ENCODE measurements around the gene DLGAP1. TPM values are rescaled to one million over a fixed set of nuclear protein-coding genes. Genes with fewer than 3 reads are reported as not detected.

Gene DLGAP1
- total and polyA plus RNA-seq, 2 donors (not counting 1 experiment from before 2014, with no cell fraction given) = 0.07 to 0.61 TPM

- intact Hi-C loops (cut with micrococcal nuclease) = no loop called here
- ChIA-PET POLR2A (no interaction called here), CTCF (no interaction called here)
- Histone ChIP-seq H3K4me2 (replicated peaks; ENCODE audit: low read depth, low read length, poor library complexity, severe bottlenecking) (no peak overlapping the region), H3K27me3 (replicated peaks in 1 of 4; ENCODE audit: control extremely low read depth in 1 of 4, control insufficient read depth in 3 of 4, insufficient read depth in 4 of 4, low read length in 3 of 4) (no peaks in the 10 kb centered on the region), H3K9me3 (ENCODE audit: control extremely low read depth in 1 of 3, control insufficient read depth in 2 of 3, insufficient read depth in 1 of 3, low read length in 2 of 3) (no peaks in the 10 kb centered on the region), H3K36me3 (replicated peaks in 1 of 2; ENCODE audit: control extremely low read depth in 1 of 2, control insufficient read depth in 1 of 2, extremely low read depth in 1 of 2, insufficient read depth in 2 of 2, low read length in 1 of 2) (no peaks in the 10 kb centered on the region), H3K9ac (ENCODE audit: low read length) (no peak overlapping the region), H4K20me1 (ENCODE audit: control insufficient read depth, insufficient read depth, low read length, poor library complexity, severe bottlenecking) (no peaks in the 10 kb centered on the region), H3K4me1 (ENCODE audit: control insufficient read depth in 2 of 2, insufficient read depth in 2 of 2, low read length in 2 of 2) (no peaks in the 10 kb centered on the region), H2AFZ (ENCODE audit: insufficient read depth, low read depth, low read length, poor library complexity, severe bottlenecking) (no peak overlapping the region), H3K79me2 (ENCODE audit: control insufficient read depth, insufficient read depth, low read length) (no peaks in the 10 kb centered on the region), H3K27ac (ENCODE audit: low read length in 2 of 2) (no peak overlapping the region), H3K4me3 (ENCODE audit: control extremely low read depth in 1 of 5, extremely low read depth in 1 of 5, insufficient read depth in 1 of 5, low read depth in 2 of 5, low read length in 4 of 5) (no peak overlapping the region)
- DNase-seq (no peak), ATAC-seq (ENCODE audit: low read depth) (no peak)
- H3K27me3 Mint-ChIP-seq = peaks cover 16% of the 10 kb centered on the region
- H3K4me1 Mint-ChIP-seq = no peaks in the 10 kb centered on the region
- no peak overlapping the region for H3K27ac Mint-ChIP-seq
- WGBS (ENCODE audit: insufficient coverage) = 69% methylated on average over 6 of the region's 6 CpGs
- H3K4me3 Mint-ChIP-seq = no peak overlapping the region
- no peaks in the 10 kb centered on the region for H3K9me3 Mint-ChIP-seq (ENCODE audit: insufficient read depth)
- TF ChIP-seq EZH2 (IDR thresholded peaks at IDR 0.05; ENCODE audit: borderline replicate concordance, insufficient read depth, low read depth, low read length, poor library complexity, severe bottlenecking) (no peak), CTCF (IDR thresholded peaks at IDR 0.05) (no peak)
Observed at GRCh38 chr18:3966642-3967358, 488.3 kb downstream of the DLGAP1 start.

GRCh38 chr18:3966246-3966641, 488.9 kb downstream of the DLGAP1 start:
- DNase-seq (no peak), ATAC-seq (ENCODE audit: low read depth) (no peak)
- Mint-ChIP-seq H3K4me1 (no peaks in the 10 kb centered on the region), H3K27ac (no peak overlapping the region), H3K27me3 (peaks cover 16% of the 10 kb centered on the region), H3K4me3 (no peak overlapping the region), H3K9me3 (ENCODE audit: insufficient read depth) (no peaks in the 10 kb centered on the region)
- H3K9ac ChIP-seq (ENCODE audit: low read length) = no peak overlapping the region
- H3K4me2 ChIP-seq (replicated peaks; ENCODE audit: low read depth, low read length, poor library complexity, severe bottlenecking) = no peak overlapping the region
- H3K36me3 ChIP-seq (replicated peaks in 1 of 2; ENCODE audit: control extremely low read depth in 1 of 2, control insufficient read depth in 1 of 2, extremely low read depth in 1 of 2, insufficient read depth in 2 of 2, low read length in 1 of 2) = no peaks in the 10 kb centered on the region
- WGBS (ENCODE audit: insufficient coverage) = 100% methylated on average over 1 of the region's 2 CpGs
- no peaks in the 10 kb centered on the region for H3K79me2 ChIP-seq (ENCODE audit: control insufficient read depth, insufficient read depth, low read length)
- H4K20me1 ChIP-seq (ENCODE audit: control insufficient read depth, insufficient read depth, low read length, poor library complexity, severe bottlenecking) = no peaks in the 10 kb centered on the region
- H3K4me1 ChIP-seq (ENCODE audit: control insufficient read depth in 2 of 2, insufficient read depth in 2 of 2, low read length in 2 of 2) = no peaks in the 10 kb centered on the region
- ChIA-PET CTCF (no interaction called here), POLR2A (no interaction called here)
- no peaks in the 10 kb centered on the region for H3K9me3 ChIP-seq (ENCODE audit: control extremely low read depth in 1 of 3, control insufficient read depth in 2 of 3, insufficient read depth in 1 of 3, low read length in 2 of 3)
- no peak overlapping the region for H2AFZ ChIP-seq (ENCODE audit: insufficient read depth, low read depth, low read length, poor library complexity, severe bottlenecking)
- no peak overlapping the region for H3K4me3 ChIP-seq (ENCODE audit: control extremely low read depth in 1 of 5, extremely low read depth in 1 of 5, insufficient read depth in 1 of 5, low read depth in 2 of 5, low read length in 4 of 5)
- intact Hi-C loops (cut with micrococcal nuclease) = no loop called here
- H3K27ac ChIP-seq (ENCODE audit: low read length in 2 of 2) = no peak overlapping the region
- TF ChIP-seq CTCF (IDR thresholded peaks at IDR 0.05) = no peak
- TF ChIP-seq EZH2 (IDR thresholded peaks at IDR 0.05; ENCODE audit: borderline replicate concordance, insufficient read depth, low read depth, low read length, poor library complexity, severe bottlenecking) = no peak
- H3K27me3 ChIP-seq (replicated peaks in 1 of 4; ENCODE audit: control extremely low read depth in 1 of 4, control insufficient read depth in 3 of 4, insufficient read depth in 4 of 4, low read length in 3 of 4) = no peaks in the 10 kb centered on the region
